NAMALWA (cell line): Measurements from ENCODE around the gene RANBP9.

ENCODE experiments used
- DNase-seq: peaks from one replicate; pipeline ENCODE4 v3.0.0-alpha.2; 2015; ENCODE audit warnings: low spot score

Gene RANBP9

GRCh38 chr6:13710552-13711323, 897 bp downstream of the RANBP9 start:
- peak; percentile 58 for DNase-seq

DNA sequence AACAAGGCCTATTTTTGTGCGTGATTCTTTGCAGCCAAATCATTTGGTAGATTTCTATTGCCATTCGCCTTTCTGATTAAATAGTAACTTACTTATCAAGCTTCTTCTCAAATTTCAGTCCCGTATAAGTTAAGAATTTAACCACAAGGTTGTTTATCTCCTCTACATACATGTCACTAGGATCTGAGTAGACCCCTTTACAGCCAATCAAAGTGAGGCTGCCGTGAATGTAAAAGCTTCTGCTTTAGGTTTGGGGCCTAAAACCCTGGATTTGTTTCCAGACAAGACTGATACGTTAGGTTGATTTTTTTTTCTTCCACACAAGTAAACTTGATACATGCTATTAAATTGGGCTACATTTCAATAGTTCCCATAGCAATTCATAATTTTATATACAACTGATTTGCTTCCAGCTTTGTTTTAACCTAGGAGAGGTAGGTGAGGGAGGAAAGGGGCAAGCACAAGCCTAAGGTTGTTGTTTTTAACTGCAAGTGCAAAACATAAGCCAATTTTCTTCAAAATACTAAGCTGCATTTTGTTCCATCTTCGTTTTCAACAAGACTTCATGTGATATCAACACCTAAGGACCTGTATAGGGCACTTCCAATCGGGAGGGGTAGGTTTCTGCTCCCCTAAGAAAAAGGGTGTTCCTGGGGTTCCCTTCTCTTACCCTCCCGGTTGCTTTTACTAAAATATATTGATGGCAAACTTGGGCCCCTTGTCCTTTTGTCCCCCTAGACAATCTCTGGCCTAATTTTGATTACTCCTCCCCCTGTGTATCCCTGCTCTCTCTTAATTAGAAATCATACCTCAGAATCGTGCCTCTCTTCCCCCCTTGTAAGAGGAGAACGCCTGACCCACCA, 1.7 kb downstream of the RANBP9 start:
- peak; percentile 77 for DNase-seq

GRCh38 chr6:13708736-13709135, 2.9 kb downstream of the RANBP9 start:
- DNase-seq: peak; percentile 39

DNA sequence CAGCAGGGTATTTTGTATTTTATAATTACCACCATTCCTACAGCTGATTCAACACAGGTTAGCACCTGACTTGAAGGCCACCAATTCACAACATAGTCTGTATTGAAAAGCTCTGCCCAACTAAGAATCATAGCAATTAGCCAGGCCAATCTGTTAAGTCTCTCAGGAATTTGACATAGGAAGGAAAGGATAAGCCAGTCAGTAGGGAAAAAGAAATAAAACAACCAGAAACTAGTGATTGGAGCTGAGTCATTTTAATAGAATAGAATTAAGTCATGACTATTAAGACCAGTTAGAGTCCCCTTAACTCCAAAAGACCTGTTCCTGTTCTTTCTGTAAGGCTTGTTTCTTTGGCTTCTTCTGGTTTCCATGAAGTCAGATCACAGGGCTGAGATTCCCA, 8.1 kb downstream of the RANBP9 start:
- no peak for DNase-seq

GRCh38 chr6:13702809-13703302, 8.8 kb downstream of the RANBP9 start:
- peak; percentile 49 for DNase-seq

DNA sequence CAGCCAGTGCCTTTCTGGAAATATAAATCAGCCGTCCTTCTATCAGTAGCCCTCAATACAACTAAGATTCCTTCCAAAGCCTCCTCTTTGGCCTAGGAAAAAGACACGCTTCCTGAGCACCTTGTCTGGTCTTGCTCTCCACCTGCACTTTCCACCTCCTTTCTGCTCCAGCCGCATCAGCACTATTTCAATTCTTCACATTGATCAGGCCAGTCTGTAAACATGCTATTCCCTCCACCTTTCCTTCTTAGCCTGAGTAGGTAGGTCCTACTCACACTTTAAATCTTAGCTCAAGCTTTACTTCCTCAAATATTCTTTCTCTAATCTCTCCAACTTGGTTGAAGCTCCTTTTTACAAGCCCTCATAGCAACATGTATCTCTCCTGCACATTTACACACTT, 11.4 kb downstream of the RANBP9 start:
- DNase-seq: no peak

DNA sequence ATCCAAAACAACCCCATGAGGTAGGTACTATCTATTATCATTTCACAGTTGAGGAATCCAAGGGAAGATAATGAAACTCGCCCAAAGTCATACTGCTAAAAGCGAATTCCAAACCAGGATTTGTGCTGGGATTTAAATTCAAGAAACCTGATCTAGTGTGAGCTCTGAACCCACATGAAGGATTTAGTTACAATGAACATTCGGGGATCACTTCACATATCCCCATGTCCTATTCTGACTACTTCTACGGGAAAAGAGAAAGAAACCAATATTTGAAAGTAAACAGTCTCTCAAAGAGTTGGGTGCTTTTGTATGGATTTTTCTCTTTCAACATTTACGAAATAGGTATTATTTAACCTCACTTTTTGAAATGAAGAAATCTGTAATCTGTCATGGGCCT, 12.9 kb downstream of the RANBP9 start:
- no peak for DNase-seq

DNA sequence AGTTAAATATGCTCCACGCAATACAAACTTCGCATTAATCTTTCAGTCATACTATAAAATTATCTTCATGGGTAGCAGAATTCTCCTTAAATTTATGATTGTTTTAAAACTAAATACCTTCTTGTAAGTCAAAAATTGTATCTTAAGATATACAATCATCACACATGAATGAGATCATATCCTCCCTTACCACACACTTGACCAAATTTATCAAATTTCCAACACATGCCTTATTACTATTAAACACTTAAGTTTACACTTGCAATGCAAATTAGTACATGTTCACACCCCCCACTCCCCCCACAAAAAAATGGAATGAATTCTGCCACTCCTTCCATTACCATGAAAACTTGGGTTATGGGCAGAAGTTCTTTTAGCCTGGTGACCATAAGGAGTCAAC, 13.8 kb downstream of the RANBP9 start:
- no peak for DNase-seq

- no peak for DNase-seq
Measured at GRCh38 chr6:13696226-13696625, 15.4 kb downstream of the RANBP9 start.

DNA sequence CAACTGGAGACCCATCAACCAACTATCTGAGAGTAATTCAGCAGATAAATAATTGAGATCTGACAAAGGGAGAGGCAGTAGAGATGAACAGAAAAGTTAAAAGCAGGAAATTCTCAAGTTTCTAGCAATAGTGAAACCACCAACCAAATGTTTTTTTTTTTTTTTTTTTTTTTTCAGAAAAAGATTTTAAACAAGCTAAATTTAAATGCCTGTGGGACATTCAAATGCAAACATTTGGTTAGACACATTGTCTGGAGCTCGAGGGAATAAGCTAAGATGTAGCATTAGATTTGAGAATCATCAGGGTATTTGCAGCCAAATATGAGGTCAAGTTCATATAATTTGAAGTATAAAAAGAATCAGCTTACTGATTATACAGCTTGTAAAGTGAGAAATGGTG, 16.4 kb downstream of the RANBP9 start:
- DNase-seq: no peak

GRCh38 chr6:13694562-13694961, 17.1 kb downstream of the RANBP9 start:
- DNase-seq: no peak

DNA sequence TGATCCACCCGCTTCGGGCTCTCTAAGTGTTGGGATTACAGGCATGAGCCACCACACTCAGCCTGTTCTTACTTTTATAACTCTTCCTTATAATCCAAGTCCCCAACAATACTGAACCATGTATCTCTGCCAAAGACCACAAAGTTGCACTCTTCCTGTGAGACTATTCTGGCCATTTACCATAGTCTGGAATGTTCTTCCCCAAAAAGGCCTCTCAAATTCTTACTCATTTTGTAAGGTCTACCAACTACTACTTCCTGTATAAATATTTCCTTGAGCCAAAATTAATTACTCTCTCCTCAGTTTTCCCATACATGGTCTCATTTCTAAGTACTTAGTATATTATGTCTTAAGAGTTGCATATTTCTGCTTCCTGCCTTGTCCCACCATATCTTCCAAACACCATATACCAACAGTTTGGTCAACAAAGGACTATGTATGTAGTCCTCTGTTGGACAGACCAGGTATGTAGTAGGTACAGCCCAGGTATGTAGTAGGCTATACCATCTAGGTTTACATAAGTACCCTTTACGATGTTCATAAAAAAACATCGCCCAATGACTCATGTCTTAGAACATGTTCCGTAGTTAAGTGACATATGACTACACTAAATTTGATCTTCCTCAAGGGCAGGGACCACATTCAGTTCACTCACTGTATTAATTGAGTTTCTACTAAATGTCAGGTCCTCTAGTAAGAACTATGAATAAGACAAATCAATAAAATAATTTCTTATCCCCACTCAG, 22.0 kb downstream of the RANBP9 start:
- DNase-seq: no peak

GRCh38 chr6:13688692-13689196, 22.9 kb downstream of the RANBP9 start:
- no peak for DNase-seq

- no peak for DNase-seq
Measured at GRCh38 chr6:13687917-13688351, 23.7 kb downstream of the RANBP9 start.

DNA sequence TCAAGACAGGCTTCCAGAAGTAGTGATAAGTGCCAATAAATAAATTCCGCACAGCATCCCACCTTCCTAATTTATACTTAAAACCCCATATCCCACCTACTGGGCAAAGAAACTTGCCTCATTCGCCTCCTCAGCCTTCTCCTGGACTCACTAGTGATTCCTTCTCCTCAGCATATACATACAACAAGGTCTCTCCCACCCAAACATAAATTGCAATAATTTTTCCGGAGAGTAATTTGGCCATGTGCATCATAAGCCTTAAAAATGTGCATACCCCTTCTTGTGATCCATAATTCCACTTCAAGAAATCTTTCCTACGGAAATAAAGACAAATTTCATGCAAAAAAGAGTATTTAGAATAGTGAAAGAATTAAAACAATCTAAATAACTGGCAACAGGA, 26.8 kb downstream of the RANBP9 start:
- DNase-seq: no peak

- no peak for DNase-seq
Measured at GRCh38 chr6:13683038-13683437, 28.6 kb downstream of the RANBP9 start.

- no peak for DNase-seq
Measured at GRCh38 chr6:13682346-13682745, 29.3 kb downstream of the RANBP9 start.

- no peak for DNase-seq
Measured at GRCh38 chr6:13681305-13682061, 30.2 kb downstream of the RANBP9 start.

DNA sequence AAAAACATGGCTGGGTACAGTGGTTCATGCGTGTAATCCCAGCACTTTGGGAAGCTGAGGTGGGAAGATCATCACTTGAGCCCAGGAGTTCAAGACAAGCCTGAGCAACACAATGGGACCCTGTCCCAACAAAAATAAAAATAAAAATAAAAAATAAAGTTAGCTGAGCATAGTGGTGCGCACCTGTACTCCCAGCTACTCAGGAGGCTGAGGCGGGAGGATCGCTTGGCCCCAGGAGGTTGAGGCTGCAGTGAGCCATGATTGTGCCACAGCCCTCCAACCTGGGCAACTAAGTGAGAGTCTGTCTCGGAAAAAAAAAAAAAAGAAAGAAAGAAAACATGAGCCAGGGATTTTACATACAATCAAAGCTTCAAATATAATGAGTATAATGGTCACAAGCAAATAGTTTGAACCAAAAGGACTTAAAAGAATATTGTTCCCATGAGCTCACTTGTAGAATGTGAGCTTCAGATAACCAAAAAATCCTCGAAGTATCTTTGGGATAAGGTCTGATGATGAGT, 31.1 kb downstream of the RANBP9 start:
- no peak for DNase-seq

- DNase-seq: no peak
Measured at GRCh38 chr6:13679996-13680395, 31.6 kb downstream of the RANBP9 start.
